ENCODE results near the gene P2RX3. TPM values are rescaled to one million over a fixed set of nuclear protein-coding genes. Genes with fewer than 3 reads are reported as not detected.

The P2RX3 gene
- total RNA-seq, 1 experiment from 2014 or later: 0.15 TPM

DNA sequence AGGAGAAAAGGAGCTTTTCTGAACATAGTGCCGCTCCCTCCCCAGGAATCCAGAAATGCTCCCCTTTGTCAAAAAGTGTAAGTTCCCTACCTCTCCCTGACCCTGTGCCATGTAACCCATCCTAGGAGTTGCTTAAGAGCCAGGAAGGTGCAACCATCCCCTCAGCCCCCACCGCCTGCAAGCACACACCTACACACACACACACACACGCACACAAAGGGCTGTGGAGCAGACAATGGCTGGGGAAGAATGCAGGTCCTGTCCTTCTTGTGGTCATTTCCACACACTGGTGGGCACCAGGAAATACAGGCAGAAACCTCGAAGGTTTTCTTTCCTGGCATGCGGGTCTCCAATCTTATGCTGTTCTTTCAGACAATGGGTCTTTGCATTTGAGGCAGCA is 1.2 kb downstream of the P2RX3 start:
- Mint-ChIP-seq H3K27ac (no peak overlapping the region), H3K27me3 (ENCODE audit: low read depth) (peaks cover 23% of the 10 kb centered on the region), H3K9me3 (no peaks in the 10 kb centered on the region), H3K4me1 (peaks cover 56 to 62% of the 10 kb centered on the region in 2 experiments), H3K4me3 (no peak overlapping the region; a peak in 1 of 5 replicates), H3K36me3 (ENCODE audit: insufficient read depth in 1 of 3, low read depth in 3 of 3) (peaks cover 2 to 8% (median 7%) of the 10 kb centered on the region in 3 experiments)
- no peak overlapping the region for H2AK5ac ChIP-seq (ENCODE audit: insufficient read length, low read length)
- H2BK12ac ChIP-seq (ENCODE audit: insufficient read length, low read depth, low read length): no peak overlapping the region
- H3K79me2 ChIP-seq (ENCODE audit: insufficient read depth, low read length): peaks cover 7% of the 10 kb centered on the region; the same call in 1 of the 2 replicates
- no peaks in the 10 kb centered on the region for H3K27me3 ChIP-seq (ENCODE audit: insufficient read depth, low read length)
- H3K4ac ChIP-seq (ENCODE audit: low read depth, low read length): no peak overlapping the region
- no peak overlapping the region for H3K23ac ChIP-seq (ENCODE audit: insufficient read length, low read depth, low read length)
- DNase-seq: no peak
- no peak overlapping the region for H4K91ac ChIP-seq (ENCODE audit: insufficient read length, low read depth, low read length)
- no peak overlapping the region for H2BK15ac ChIP-seq (ENCODE audit: low read depth, low read length)
- no peaks in the 10 kb centered on the region for H3K9me3 ChIP-seq (ENCODE audit: control insufficient read depth, low read depth, low read length)
- H3K18ac ChIP-seq (ENCODE audit: insufficient read length, low read depth, low read length): no peak overlapping the region
- no peak overlapping the region for H4K5ac ChIP-seq (ENCODE audit: insufficient read length, low read depth, low read length)
- H4K8ac ChIP-seq (replicated peaks; ENCODE audit: insufficient read length, low read depth, low read length): no peak overlapping the region
- no peak overlapping the region for H2BK20ac ChIP-seq (ENCODE audit: low read depth, low read length, poor library complexity, severe bottlenecking)
- H3K9ac ChIP-seq (ENCODE audit: extremely low read depth, insufficient read length, low read length): no peak overlapping the region
- H2BK120ac ChIP-seq (ENCODE audit: low read depth, low read length, poor library complexity, severe bottlenecking): no peak overlapping the region
- no peak overlapping the region for H2AFZ ChIP-seq (ENCODE audit: low read length)
- WGBS (ENCODE audit: extremely low coverage, insufficient read length, low lambda C conversion rate): no CpG with 5 or more reads among the region's 5 CpGs
- peaks cover 6% of the 10 kb centered on the region for H3K23me2 ChIP-seq (ENCODE audit: insufficient read length, low read depth, low read length, poor library complexity, severe bottlenecking)
- H3K4me1 ChIP-seq (ENCODE audit: insufficient read depth, low read length): peaks cover 5% of the 10 kb centered on the region; the same call in 1 of the 2 replicates
- no peak overlapping the region for H3T11ph ChIP-seq (ENCODE audit: low read length)
- H3K79me1 ChIP-seq (ENCODE audit: insufficient read depth, low read depth, low read length, poor library complexity, severe bottlenecking): peaks cover 3% of the 10 kb centered on the region
- no peak overlapping the region for H3K56ac ChIP-seq (ENCODE audit: insufficient read length, low read depth, low read length)
- no peak overlapping the region for H3K4me2 ChIP-seq (ENCODE audit: insufficient read depth, insufficient read length, low read length)
- H2BK5ac ChIP-seq (ENCODE audit: insufficient read length, low read length): no peak overlapping the region
- H3K27ac ChIP-seq (ENCODE audit: insufficient read length, low read depth, low read length): no peak overlapping the region
- TF ChIP-seq, protein P1, sequence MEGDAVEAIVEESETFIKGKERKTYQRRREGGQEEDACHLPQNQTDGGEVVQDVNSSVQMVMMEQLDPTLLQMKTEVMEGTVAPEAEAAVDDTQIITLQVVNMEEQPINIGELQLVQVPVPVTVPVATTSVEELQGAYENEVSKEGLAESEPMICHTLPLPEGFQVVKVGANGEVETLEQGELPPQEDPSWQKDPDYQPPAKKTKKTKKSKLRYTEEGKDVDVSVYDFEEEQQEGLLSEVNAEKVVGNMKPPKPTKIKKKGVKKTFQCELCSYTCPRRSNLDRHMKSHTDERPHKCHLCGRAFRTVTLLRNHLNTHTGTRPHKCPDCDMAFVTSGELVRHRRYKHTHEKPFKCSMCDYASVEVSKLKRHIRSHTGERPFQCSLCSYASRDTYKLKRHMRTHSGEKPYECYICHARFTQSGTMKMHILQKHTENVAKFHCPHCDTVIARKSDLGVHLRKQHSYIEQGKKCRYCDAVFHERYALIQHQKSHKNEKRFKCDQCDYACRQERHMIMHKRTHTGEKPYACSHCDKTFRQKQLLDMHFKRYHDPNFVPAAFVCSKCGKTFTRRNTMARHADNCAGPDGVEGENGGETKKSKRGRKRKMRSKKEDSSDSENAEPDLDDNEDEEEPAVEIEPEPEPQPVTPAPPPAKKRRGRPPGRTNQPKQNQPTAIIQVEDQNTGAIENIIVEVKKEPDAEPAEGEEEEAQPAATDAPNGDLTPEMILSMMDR (conservative IDR thresholded peaks at IDR 0.05): no peak
- no peaks in the 10 kb centered on the region for H4K20me1 ChIP-seq (ENCODE audit: control insufficient read depth, insufficient read depth, insufficient read length)
- no peak overlapping the region for H3K14ac ChIP-seq (ENCODE audit: insufficient read depth, low read length)

Measured in H9 (cell line).